ENCODE measurements around the gene ARL6IP1.

The ARL6IP1 gene

DNA sequence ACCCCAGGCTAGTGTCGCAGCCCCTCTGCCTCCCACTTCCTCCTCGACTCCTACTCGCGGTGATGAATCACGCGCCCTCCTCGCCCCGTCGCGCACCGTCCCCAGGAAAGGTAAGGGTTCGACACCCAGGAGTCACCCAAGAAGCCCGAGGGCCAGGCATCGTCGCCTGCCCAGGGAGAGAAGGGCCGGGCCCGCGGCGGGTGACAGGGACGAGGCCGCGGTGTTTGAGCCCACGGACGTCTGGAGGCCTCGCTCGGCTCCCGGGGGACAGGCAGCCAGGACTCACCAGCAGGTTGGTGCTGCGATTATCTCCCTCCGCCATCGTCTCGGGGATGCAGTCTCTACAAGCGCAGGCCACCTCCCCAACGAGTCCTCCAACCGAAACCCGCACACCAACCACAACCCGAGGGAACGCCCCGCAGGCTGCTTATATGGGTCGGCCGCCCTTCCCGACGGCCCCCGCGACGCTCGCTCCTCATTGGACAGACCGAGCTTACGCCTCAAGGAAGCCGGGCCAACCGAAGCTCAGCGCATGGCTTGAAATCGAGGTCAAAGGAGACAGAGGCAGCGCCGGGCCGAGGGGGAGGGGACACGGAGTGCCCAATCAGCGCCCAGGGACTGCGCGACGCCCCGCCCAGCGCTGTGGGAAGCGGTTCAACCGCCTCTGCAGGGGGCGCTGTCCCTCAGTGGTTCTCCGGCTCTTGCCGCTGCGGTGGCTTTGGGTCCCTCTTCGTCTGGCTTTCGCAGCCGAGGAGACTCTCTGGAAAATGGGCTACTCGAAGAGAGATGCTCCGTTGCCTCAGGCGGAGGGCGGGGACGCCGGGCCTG, at the start of gene ARL6IP1:
ARL6IP1 (minus strand) TSS at position 405 of the 828 bp plus-strand sequence; CDS start at position 322, 83 bp downstream.
- peak; percentile 98 for DNase-seq (ENCODE audit: low read depth)

DNA sequence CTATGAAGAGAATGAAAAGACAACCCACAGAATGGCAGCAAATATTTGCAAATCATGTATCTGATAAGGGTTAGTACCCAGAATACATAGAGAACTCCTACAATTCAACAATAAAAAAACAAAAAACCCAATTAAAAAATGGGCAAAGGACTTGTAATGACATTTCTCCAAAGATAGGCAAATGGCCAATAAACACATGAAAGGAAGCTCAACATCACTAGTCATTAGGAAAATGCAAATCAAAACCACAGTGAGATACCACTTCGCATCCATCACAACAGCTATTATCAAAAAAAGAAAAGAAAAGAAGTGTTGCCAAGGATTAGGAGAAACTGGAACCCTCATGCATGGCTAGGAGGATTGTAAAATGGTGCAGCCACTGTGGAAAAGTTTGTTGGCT, 45.1 kb upstream of the ARL6IP1 start:
- DNase-seq (ENCODE audit: low read depth), result no peak

- no peak for DNase-seq (ENCODE audit: low read depth)
Measured at GRCh38 chr16:18842565-18842964, 41.2 kb upstream of the ARL6IP1 start.

DNA sequence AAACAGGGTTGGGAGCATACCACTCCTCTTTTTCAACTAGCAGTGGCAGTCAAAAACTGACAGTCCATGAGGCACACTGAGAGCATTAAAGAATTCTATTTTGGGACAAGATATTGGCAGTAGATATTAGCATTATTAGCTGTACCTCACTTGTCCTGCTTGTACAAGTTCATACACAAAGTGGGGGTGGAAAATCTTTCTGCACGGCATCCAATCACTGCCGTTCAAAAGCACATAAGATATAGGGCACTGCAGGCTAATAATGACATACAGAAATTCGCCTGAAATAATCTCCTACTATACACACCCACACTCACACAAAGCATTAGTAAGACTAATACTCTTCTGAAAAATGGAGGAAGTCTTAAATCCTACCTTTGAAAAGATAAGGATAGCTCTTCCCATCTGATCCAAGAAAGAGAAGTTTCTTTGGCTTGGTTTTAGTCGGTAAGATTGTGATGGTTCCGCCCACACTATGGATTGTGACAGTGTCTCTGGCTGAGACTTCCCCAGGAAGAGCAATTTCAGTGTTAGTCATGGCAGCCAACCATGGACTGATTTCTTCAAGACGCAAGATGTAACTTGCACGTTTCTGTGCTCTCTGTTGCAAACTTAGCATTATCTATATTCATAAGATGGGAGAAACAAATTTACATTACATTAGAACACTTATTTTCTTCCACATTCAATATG, 40.6 kb upstream of the ARL6IP1 start:
- no peak for DNase-seq (ENCODE audit: low read depth)

- no peak for DNase-seq (ENCODE audit: low read depth)
Measured at GRCh38 chr16:18839555-18839954, 38.2 kb upstream of the ARL6IP1 start.

GRCh38 chr16:18836702-18837101, 35.4 kb upstream of the ARL6IP1 start:
- DNase-seq (ENCODE audit: low read depth), result no peak

DNA sequence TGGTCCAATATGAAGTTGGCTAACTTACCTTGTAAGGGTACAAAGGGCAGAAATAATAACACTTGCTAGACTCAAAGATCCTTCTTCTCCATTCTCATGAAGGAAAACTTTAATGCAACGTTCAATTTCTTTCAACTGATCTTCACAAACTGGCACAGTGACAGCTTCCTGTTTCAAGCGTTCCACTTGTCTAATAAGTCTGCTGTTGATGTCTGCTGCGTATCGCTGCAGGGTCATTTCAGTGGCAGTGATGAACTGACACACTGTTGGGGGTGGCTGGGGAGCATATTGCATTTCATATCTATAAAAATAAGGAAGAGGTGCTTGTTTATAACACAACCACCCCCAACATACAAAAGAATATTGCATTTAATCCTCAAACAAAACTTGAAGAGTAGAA, 33.5 kb upstream of the ARL6IP1 start:
- DNase-seq (ENCODE audit: low read depth), result no peak

DNA sequence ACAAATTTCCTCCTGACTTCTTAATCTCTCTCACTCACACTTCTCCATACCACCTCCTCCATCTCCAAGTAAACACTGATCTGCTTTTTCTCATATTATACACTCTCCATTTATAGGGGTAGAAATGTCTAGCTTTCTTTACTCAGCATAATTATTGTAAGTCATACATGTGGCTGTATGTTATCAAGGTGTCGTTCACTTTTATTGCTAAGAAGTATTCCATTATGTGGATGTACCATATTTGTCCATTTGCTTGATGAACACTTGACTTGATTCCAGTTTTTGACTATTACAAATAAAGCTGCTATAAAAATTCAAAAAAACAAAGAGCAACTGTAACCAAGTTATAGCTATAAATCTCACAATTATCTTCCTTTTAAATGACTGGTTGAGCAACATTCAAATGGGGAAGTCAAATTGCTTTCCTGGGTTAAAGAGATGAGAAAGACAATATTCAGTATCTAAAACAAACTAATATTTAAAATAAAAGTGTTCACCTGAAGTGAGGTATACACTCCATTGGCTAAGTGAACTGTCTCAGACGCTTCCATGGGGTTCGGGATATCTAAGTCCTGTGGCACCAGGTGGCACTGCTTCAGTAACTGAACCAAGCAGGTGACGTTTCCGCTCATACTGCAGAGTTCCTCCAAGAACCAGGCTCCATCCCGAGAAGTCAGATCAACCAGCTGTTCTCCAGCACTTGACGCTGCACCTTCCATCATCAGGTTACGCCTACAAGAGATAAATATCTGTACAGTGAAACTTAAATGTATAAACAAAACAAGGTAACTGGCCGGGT, 32.6 kb upstream of the ARL6IP1 start:
- DNase-seq (ENCODE audit: low read depth), result no peak

DNA sequence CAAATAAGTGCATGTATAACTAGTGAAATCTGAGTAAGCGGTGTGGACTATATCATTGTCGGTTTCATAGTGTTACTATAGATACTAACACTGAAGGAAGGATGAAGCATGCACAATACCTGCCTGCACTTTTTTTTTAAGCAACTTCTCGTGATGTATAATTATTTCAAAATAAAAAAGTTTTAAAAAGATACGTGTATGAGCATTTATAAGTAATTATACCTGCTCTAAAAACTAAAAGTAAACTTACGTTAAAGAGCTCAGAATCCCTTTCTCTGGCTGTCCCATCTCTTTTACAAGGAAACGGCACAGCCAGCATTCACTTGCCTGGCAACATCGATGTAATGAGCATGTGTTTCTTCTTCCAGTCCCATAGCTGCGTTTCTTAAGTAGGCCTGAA, 31.3 kb upstream of the ARL6IP1 start:
- DNase-seq (ENCODE audit: low read depth), result no peak

- DNase-seq (ENCODE audit: low read depth), result no peak
Measured at GRCh38 chr16:18832006-18832405, 30.7 kb upstream of the ARL6IP1 start.

GRCh38 chr16:18829251-18829650, 27.9 kb upstream of the ARL6IP1 start:
- no peak for DNase-seq (ENCODE audit: low read depth)

GRCh38 chr16:18827890-18828289, 26.5 kb upstream of the ARL6IP1 start:
- no peak for DNase-seq (ENCODE audit: low read depth)

DNA sequence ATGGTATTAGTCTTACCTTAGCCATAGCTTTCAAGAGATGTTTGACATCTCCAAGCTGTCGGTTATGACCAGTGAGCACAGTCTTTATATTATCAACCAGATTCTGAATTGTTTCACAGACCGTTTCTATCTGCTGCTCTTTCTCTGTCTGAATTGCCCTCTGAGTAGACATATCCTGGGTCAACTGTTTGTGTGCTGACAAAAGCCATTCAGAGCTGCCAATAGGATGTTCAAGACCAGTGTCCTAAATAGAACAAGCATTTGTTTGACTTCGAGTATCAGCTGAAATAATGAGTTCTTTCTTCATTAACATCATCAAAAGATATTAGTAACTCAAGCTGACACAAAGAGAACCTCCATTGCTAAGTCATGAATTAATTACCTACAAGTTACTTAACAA, 14.9 kb upstream of the ARL6IP1 start:
- no peak for DNase-seq (ENCODE audit: low read depth)

DNA sequence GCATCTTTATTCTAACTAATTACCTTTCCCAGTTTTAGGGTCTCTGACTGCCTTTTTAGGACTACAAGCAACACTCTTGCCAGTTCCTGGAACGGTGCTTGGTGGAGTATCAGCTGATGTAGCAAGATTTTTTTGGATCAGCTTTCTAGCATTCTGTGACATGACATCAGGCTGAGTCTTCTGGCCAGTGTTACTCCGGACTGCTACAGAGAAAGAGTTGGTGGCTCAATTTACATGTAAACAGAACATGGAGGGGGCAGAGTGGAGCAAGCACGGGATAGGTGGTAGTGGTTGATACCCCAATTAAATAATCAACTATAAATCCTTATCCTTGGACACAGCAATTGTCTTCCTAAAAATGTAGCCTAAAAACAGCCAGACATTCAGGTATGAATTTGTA, 10.6 kb upstream of the ARL6IP1 start:
- DNase-seq (ENCODE audit: low read depth), result no peak

DNA sequence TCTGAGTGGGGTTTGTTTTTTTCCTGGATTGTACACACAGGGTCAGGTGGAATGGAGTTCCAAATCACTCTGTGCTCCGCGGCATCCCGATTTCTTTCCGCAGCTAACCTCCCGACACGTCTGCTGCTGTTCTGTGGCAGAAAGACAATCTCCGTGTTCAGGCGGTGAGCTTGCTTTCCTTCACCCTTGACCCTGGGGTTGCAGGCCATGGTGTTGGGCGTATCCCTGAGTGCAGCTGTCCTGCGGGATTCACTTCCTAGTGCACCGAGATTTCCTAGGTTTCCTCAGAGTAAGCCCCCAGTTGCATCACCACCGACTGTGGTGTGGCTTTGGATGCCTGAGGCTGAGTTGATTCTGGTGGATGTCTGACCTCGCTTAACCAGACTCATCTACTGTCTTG, 7.8 kb upstream of the ARL6IP1 start:
- no peak for DNase-seq (ENCODE audit: low read depth)

DNA sequence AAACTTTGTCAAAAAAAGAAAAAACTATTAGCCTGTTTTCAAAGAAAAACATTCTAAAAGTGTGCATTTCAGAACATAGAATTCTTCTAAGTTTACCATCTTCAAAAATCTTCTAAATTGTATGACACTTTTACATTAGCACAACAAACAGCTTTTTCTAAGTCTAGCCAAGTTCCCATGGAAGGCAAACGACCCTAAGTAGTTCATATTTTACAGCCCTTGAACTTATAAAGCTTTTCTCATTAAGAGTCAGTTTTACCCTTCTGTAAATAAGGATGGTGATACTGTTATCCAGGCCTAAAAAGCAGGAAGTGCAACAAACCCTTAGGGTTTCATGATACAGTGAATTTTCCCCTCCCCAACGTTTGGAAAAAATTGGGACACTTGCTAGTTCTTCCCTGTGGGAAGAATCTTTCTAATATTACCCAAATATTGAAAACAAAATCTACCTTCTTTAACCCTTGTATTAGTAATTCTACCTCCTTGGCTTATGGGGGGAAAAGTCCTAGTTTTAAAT, 4.0 kb upstream of the ARL6IP1 start:
- no peak for DNase-seq (ENCODE audit: low read depth)

DNA sequence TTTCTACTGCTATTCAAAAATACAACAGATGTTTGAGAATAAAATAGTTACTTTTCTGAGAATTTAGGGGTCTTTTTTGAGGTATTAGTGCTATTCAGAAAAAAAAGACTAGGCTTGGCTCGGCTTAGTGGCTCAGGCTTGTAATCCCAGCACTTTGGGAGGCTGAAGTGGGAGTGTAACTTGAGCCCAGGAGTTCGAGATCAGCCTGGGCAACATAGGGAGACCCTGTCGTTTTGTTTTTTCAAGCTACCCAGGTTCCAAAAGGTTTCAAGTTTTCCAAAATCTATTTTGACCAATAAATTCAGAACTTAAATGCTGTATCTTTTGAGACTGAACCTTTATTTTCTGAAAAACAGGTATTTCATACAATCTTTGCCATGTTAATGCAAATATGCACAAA, 3.2 kb upstream of the ARL6IP1 start:
- no peak for DNase-seq (ENCODE audit: low read depth)

DNA sequence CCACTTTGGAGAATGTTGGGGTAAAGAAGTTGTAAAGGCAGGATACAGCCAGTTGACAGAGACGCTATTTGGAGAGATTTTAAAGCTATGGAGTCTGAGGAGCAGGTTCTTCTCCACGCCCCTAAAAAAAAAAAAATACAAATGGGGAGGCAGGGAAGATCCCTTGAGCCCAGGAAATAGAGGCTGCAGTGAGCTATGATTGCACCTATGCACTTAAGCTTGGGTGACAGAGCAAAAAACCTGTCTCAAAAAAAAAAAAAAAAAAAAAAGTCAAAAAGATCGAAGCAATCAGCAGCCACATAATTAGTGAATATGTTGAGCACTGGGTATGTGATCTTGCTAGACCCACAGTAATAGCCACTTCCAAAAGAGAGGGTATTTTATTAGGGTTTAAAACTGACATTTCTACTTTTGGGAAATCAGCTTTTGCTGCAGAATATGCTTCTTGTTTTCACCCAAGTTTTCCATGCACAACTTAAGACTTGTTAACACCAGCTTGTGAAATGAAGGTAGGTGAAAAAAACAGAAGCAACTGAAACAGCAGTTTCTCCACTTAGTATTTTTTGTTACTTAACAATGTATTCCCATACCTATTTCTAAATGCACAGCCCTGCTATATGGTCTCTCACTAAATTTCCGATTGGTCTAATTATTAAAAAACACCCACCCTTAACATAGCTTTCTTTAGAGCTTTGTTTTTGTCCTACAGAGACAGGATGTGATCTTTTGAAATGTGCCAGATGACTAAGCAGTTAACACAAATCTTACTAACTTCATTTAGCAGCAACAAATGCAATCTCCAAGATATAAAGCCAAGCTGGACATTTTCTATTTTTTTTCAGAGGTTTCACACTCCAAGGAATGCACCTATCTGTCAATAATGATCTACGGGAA, 2.5 kb upstream of the ARL6IP1 start:
- no peak for DNase-seq (ENCODE audit: low read depth)

GRCh38 chr16:18802767-18803343, 1.5 kb upstream of the ARL6IP1 start:
- DNase-seq (ENCODE audit: low read depth), result no peak

GRCh38 chr16:18800775-18801144, 589 bp downstream of the ARL6IP1 start:
- DNase-seq (ENCODE audit: low read depth), result no peak

GRCh38 chr16:18800293-18800692, 1.1 kb downstream of the ARL6IP1 start:
- DNase-seq (ENCODE audit: low read depth), result no peak
